ENCODE measurements around the gene TSPAN14.

Gene TSPAN14

DNA sequence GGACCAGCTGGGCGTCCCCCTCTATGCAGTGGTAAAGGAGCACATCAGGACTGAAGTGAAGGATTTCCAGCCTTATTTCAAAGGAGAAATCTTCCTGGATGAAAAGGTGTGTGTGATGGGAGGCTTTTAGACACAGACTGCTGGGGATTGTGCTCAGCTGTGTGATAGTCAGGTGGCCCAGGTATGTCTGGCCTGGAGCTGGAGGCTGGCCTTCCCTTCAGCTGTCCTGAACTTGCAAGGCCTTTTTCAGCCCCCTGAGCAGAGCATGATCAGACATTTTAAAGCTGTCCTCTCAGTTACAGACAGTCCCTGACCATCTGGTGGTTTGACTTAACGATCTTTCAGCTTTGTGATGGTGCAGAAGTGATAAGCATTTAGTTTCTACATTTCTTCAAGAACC is 28.2 kb upstream of the TSPAN14 start:
- FAIRE-seq, result no peak

DNA sequence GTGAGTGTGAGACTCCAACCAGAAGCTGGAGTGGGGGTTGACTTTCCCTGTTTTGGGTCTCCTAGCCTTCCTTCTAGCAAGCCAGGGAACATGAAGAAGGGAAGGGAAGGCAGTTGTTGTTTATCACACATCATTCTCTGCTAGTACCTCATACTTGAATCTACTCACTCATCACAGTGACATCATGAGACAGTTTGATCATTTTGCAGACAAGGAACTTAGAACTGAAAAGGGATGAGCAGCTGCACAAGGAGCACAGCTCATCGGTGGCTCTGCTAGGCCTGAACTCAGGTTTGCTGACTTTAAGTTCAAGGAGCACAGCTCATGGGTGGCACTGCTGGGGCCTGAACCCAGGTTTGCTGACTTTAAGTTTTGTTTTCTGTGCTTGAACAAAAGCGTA is 26.6 kb upstream of the TSPAN14 start:
- no peak for FAIRE-seq

DNA sequence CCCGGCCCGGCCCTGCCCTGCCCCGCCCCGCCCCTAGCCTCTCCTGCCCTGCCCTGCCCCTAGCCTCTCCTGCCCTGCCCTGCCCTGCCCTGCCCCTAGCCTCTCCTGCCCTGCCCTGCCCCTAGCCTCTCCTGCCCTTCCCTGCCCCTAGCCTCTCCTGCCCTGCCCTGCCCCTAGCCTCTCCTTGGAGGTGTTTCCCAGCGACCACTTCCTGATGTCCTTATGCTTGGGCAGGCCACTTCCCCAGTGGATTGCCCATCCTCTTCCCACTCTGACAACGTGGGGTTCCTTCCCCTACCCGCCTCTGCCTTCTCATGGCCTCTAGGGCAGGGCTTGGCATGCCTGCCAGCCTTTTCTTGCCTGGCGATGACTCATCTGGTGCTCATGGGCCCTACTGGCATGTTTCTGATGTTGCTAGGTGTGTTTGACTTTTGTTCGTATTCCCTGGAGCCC is 24.6 kb upstream of the TSPAN14 start:
- no peak for FAIRE-seq

DNA sequence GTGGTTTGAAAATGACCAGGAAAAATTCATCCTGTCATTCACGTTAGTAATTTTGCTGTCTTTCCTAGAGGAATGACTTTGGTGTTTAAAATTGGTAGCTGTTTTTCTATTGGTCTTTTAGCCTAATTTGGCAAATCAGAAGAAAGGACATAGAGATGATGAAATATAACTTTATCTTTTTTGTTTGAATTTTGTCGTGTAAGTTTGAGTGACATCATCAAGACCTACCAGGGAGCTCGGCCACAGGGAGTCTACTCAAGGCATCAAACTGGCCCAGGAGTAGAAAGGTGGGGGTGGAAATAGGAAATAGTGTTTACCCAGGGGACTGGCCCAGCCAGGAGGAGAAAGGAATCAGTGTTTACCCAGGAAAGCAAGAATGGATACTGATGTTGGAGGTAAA is 21.0 kb upstream of the TSPAN14 start:
- FAIRE-seq, result no peak

DNA sequence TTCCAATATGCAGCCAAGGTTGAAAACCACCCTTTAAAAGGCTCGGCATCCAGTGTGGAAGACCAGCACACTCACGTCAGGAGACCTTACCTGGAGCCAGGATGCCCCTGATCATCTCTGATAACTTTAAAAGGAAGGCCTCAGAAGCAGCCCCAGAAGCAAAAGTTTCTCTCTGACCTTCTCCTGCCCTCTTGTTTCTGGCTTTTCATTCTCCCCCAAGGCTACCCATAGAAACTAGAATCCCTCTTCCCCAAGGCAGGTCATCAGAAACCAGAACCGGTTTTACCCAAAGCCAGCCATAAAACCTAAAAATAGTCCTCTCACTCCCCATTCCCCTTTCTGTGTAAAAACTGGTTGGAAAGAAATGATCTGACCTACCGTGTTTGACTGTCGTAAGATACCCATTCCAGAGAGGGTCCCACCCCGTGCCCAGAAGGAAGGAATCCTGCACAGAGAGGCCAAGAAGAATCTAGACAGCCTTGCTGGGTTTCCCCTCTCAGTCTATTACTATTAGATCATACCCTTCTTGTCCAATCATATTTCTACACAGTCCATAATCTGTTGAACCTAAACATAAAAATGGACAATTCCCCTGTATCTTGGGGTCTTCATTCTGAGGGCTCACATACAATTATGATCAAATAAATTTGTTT is 17.5 kb upstream of the TSPAN14 start:
- no peak for FAIRE-seq

DNA sequence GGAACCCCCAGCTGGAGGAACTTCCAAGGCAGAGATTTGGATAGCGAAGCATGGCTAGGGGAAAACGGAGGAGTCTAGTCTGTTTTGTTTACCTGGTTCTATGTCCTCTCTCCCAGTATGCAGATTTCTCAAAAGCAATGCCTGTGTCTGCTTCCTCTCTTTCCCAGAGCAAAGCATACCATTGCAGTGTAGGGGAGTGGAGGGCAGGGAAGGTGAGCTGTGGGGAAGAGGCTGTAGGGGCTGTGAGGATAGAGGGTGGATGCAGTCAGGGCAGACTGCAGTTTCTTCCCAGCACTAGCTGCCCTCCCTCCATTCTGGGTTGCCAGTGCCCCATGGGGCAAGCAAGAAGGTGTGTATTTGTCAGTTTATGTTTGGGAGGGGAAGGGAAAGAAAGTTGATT is 16.9 kb upstream of the TSPAN14 start:
- no peak for FAIRE-seq

DNA sequence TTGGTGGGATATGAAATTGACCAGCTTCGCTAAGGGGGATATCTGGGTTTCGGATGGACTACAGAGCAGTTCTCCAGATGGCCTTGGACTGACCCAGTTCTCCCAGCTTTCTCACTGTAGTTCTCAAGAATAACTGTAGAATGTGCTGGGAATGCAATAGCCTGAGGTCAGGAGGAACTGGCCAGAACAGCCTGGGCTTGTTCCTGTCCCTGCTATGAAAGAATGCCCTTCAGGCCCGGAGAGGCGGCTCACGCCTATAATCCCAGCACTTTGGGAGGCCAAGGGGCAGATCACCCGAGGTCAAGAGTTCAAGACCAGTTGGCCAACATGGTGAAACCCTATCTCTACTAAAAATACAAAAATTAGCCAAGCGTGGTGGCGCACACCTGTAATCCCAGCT is 12.3 kb upstream of the TSPAN14 start:
- no peak for FAIRE-seq

DNA sequence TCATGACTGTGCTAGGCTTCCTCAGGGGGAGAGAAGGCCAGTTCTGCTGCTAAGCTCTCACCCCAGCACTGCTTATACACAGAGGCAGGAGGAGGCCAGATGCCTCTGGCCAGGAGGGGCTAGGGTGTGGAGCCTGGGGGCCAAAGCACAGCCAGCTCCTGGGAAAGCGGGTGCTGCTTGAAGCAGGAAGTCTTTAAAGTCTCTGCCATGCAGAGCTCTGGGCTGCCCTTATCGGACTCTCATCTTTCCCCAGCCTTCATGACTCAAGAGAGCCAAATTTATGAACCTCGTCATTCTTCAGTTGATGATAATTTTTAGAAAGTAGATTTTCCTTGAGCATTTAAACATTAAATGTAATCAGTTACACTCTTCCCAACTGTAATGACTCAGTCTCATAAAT is 11.2 kb upstream of the TSPAN14 start:
- FAIRE-seq, result no peak

DNA sequence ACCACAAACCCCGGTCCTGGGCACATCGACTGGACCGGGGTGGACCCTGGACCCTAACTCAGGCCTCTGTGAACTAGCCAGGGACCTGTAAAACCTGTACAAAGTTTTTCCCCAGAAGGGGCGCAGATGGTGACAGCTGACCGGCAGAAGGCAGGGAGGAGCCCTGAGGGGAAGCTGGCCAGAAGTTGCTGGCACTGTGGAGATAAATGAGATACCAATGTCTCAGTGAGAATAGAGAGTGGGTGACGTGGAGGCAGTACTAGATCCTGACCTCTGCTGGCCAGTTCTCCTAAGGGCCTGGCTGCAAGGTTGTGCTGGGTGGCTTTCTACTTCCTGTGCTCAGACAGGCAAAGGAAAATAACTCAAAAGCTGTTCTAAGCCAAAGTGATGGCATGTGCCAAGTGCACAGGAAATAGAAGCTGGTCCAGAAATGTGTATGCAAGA is 10.6 kb upstream of the TSPAN14 start:
- no peak for FAIRE-seq

DNA sequence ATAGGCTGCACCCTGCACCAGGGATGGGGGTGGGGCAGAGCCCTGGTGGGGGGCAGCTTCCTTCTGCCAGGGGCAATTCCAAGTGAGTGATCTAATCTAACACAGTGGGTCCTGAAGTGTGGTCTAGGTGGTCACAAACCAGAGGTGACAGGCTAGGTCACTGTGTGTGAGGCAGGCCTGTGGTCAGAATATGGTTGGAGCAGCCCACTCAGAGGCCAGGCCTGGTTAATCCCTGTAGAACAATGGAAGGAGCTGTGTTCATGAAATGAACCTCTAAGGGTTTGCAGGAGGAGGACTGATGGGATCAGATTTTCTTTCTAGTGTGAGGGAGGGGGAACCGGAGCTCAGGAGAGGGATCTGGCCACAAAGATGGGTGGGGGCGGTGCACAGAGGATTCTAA is 10.0 kb upstream of the TSPAN14 start:
- no peak for FAIRE-seq

DNA sequence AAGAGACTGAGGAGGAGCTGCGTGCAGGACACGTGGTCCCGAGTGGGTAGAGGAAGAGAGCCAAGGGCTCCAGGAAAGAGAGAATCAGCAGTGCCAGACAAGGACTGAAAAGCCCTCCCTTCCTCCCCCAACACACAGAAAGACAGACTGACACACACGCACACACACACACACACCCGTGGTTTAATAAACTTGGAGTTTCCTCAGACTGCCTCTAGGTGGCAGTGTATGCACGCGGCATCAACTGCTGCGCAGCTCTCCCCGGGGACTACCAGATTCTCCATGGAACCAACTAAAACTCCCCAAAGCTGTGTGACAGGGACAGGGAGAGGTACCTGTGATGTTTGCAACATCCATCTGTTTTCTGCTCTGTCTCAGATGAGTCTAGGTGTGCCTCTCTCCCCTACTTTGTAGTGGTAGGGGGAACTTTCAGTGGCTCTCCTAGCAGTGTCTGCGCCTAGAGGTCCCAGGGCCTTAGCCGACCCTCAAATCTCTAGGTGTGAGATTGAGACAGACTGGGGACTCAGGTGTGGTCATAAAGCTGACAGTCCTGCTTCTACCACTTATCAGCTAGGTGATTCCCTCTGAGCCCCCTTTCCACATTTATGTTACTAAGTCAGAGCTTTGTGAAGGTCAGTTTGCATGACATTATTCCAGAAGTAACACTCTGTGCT is 9.3 kb upstream of the TSPAN14 start:
- FAIRE-seq, result no peak

DNA sequence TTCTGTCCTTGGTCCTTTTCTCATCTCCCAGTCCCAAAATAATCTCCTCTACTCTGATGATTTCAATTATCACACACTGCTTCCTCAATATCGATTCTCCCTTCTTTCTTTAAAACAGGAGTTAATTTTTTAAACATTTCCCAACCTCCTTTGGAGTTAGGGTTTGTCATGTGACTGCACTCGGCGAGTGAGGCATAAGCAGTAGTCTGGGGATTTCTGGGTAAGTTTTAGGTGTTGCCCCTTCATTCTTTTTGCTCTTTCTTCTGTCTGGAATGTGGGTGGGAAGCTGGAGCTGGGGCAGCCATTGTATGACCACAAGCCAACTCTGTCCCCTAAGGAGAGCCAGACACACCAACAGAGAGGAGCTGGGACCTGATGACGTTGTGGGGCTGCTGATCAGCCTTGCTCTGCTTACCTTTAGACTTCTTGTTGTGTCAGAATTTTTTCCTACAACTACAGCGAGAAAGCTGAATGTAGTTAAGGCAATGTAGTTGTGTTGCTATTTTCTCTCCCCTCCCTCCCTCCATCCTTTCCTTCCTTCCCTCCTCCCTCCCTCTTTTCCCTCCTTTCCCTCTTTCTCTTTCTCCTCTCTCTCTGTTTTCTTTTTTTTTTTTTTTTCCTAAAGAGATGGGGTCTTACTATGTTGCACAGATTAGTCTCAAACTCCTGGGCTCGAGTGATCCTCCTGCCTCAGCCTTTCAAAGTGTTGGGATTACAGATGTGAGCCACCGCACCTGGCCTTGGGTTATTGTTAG is 6.5 kb upstream of the TSPAN14 start:
- FAIRE-seq, result no peak

DNA sequence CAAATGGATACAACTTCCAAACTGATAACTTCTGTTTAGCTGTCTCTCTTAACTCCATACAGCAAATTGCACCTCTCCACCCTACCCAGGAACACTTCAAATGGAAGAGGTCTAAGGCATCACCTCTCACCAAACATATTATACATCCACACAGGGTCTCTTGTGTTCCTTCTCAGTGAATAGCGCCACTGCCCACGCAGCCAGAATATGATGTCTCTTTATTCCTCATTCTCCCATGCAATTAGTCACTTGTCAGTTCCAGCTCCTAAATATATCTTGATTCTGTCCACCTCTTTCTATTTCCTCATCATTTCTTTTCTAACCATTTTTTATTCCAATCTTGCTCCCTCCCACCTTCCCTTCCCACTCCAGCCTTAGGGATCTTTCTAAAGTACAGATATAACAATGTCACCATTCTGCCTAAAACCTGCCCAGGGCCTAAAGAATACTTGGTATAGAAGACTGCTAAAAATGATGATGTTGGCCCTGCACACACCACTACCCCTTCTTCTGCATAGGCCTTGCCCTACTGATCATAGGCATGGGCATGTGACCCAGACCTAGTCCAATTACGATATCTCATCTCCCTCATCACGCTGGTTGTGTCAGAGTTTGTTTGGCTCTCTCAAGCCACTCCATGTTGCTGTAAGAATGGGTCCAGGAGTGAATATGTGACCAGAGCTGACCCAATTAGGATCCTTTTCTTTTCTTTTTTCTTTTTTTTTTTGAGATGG is 5.7 kb upstream of the TSPAN14 start:
- FAIRE-seq, result no peak

DNA sequence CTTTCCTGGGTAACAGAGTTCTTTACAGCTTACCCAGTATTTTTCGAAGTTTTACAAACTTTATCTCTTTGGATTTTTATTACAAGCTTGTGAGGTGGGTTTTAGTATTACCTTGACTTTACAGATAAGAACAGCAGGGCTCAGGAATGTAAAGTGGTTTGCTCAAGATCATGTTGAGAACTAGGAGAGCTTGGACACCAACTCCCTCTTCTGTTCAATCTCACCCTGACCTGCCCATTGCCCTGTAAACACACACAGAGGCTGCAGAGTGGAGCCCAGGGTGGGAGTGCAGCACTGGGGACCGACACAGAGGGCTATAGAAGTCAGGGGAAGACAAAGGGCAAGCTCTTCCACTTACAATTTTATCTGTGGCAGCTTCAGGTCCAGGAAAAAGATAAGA is 4.6 kb upstream of the TSPAN14 start:
- no peak for FAIRE-seq

DNA sequence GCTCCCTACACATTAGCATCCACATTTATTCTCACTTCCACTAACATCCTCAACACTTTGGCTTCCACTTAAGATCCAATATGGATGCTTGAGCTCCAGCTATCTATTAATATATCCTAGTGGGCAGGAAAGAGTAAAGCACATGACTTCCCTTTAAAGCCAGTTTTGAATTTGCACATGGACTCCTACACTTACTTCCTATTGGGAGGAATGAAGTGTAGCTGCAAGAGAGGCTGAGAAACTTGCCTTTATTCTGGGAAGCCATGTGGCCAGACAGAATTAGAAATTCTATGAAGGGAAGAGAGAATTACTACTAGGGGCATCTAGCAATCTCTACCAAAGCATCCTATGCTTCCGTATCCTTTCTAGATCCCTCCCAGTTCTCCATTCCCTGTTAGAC is 3.0 kb upstream of the TSPAN14 start:
- no peak for FAIRE-seq

DNA sequence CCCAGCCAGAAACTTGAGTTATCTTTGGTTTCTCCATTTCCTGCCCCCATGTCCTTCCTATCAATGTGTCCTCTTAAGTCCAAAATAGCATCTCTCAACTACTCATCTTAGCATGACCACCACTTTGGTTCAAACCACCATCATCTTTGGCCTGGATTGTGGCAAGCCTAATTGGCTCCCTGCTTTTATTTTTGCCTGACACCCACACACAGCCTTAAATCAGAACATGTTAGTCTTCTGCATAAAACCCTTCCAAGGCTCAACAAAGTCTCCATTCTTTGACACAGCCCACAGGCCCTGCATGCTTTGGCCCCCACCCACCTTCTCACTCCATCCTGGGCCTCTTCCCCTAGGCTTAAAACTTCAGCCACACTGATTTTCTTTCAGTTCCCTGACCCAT is 2.0 kb upstream of the TSPAN14 start:
- no peak for FAIRE-seq

DNA sequence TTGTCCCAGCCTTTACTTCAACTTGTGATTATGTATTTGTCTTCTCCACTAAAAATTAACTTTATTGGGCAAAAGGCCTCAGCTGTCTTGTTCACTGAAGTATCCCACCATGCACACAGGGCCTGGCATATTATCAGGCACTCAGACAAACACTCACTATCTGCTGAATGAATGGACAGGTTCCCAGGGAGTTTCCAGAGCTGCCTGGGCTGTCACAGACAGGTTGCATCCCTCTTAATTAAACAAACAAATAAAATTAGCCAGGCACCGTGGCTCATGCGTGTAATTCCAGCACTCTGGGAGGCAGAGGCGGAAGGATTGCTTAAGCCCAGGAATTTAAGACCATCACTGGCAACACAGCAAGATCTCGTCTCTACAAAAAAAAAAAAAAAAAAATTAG is 1.5 kb upstream of the TSPAN14 start:
- FAIRE-seq, result no peak

DNA sequence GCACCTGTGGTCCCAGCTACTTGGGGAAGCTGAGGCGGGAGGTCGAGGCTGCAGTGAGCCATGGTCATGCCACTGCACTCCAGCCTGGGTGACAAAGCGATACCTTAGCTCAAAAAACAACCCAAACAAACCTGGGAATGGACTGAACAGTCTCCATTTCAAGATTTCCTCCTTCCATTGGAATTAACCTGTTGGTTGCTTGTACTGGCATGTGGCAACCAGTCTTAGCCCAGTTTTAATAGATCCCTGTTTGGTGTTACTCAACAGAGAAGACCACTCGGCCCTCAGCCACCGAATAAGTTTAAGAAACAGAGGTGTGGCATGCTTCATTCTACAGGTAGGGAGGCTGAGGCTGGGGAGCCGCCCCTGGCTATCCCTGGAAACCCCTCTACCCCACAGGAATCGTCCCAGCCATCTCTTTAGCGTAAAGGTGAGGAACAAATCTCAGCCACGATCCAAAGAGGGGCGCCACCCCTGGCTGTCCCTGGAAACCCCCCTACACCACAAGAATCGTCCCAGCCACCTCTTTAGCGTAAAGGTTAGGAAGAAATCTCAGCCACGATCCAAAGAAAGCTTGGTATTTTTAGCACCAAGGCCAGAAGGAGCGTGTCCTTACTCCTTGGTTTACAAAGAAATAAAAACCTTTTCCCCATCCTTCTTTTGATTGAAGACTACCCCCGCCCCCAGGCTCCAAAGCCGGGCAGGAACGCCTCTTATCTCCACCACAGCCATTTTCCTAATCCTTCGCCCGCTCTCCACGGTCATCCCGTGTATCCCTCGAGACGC is 861 bp upstream of the TSPAN14 start:
- FAIRE-seq, result no peak

DNA sequence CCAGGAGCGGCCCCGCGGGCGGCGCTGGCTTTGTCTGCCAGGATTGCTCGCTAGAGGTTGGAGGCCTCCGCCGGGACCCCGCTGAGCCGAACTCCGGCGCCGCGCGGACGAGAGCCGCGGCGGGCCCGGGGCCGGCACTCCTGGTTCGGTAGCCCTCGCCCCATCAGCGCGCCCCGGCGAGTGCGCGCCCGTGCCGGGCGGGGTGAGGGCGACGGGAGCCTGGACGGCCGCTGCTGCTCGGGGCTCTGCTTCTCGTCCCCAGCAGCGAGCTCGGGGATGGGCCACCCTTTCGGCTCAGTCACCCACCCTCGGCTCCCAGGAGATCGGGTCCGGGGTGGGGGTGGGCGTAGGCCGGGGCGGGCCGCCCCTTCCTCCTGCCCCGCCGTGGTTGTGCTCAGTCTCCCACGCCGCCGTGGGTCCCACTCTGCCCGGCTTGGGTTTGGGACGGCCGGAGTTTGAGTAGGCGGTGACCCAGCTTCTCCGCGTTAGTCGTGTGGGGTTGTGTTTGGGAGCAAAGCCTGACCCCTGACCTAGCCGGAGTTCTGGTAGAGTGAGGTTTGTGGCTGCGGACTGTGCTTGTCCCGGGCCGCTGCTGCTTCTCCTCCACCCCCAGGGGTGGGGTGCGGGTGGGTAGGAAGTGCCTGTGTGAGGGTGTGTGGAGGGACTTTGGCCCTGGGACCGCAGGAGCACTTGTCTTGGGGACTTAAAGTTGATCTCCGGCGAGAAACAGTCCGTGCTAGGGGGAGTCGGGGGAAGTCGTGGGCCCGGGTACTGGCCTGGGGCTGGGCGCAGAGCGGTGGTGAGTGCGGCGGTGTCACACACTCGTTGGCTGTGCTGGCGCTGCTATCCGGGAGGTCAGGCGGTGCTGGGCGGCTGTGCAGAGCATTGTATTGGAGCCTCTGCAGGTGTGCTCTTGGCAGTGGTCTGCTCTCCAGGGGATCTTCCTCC is 677 bp downstream of the TSPAN14 start:
- FAIRE-seq, result no peak

DNA sequence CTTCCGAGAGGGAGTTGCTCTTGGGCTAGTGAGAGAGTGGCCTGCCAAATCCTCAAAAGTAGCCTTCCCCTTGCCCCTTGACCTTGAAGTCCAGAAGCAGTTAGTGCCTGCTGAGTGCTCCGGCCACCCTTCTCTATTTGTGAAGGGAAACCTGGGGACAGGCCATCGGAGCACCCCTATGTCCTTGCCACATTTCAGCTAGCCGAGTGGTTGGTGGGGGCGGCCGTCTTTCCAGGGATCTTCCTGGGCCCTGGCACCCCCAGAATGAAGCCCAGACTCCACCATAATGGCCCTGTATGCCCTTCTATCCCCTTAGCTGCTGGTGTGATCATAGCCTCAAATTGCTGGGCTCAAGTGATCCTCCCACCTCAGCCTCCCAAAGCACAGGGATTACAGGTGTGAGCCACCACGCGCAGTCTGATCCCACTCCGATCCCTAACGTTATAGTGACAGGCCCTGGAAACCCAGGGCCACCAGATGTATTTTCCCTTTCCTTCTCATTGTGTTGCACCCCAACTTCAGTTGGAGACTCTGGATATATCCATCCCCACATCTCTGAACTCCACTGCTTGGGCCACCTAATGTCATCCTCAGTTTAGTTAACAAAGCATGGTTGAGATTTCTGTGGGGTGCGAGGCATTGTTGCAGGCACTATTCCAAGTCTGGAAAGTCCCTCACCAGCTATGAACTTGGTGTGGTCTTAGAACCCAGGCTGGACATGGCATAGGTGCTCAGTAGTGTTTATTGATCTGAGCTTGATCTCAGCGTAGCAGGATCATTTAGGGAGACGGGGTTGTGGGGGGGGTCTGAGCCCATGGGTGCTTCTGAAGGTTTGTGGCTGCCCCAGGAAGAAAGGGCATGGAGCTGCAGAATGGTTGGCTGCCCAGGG is 1.6 kb downstream of the TSPAN14 start:
- no peak for FAIRE-seq
